Spleen (tissue), 7 donors: Measurements from ENCODE around the gene SCIN.

Experiments
- POLR2A ChIP-seq, 3 donors: fragments of 450-650 bp; IDR thresholded peaks; one replicate each; pipeline ENCODE4 v1.5.1; 2017; ENCODE audit warnings: antibody characterized with exemption in 3 of 3, mild to moderate bottlenecking in 1 of 3
- POLR2AphosphoS5 ChIP-seq, 3 donors: sonication (generic); formaldehyde crosslinking; IDR thresholded peaks; one replicate each; pipeline ENCODE4 v1.5.1; 2017; ENCODE audit warnings: antibody characterized with exemption in 3 of 3
- TF ChIP-seq, protein P1 (sequence below), 11 experiments: fragments of 200-600 bp in 7 of 11; fragments of 450-650 bp in 4 of 11; sonication (generic) in 4 of 11; IDR thresholded peaks in 8 of 11; conservative IDR thresholded peaks in 3 of 11; 1 replicate in 7 of 11; 2 replicates in 4 of 11; pipeline versions ENCODE4 v1.4.0 to v1.8.0; 2016 to 2021; ENCODE audit warnings: antibody characterized with exemption in 11 of 11, inconsistent platforms in 4 of 11, mild to moderate bottlenecking in 1 of 11
- donor health status: DM: no; HTN: no; CAD: no; lungs with moderate emphysema.
- donor health status: DM: no; HTN: no; CAD: no.
- donor health status: DM: no; HTN: no; CAD: no.

GRCh38 chr7:12649348-12649747, 78.8 kb downstream of the SCIN start:
- TF ChIP-seq POLR2AphosphoS5 (IDR thresholded peaks at IDR 0.05) (no peak), POLR2A (IDR thresholded peaks at IDR 0.05) (no peak)
- TF ChIP-seq, protein P1, sequence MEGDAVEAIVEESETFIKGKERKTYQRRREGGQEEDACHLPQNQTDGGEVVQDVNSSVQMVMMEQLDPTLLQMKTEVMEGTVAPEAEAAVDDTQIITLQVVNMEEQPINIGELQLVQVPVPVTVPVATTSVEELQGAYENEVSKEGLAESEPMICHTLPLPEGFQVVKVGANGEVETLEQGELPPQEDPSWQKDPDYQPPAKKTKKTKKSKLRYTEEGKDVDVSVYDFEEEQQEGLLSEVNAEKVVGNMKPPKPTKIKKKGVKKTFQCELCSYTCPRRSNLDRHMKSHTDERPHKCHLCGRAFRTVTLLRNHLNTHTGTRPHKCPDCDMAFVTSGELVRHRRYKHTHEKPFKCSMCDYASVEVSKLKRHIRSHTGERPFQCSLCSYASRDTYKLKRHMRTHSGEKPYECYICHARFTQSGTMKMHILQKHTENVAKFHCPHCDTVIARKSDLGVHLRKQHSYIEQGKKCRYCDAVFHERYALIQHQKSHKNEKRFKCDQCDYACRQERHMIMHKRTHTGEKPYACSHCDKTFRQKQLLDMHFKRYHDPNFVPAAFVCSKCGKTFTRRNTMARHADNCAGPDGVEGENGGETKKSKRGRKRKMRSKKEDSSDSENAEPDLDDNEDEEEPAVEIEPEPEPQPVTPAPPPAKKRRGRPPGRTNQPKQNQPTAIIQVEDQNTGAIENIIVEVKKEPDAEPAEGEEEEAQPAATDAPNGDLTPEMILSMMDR (IDR thresholded peaks at IDR 0.05 in 8 of 11, conservative IDR thresholded peaks at IDR 0.05 in 3 of 11), result no peak
